RWPE2 (cell line): ENCODE data around the gene ATRAID.

ENCODE experiments used
- ATAC-seq: fragments of 200-7000 bp; cut with Tn5 transposase; 3 replicates; pipeline ENCODE4 v1.9.1; 2021; ENCODE audit warnings: low read depth
- DNase-seq: peaks from one replicate; pipeline ENCODE4 v3.0.0-alpha.2; 2020; ENCODE audit warnings: low spot score
- H3K27ac ChIP-seq: fragments of 450-650 bp; 2 replicates; pipeline ENCODE4 v1.5.1; 2017; ENCODE audit warnings: mild to moderate bottlenecking; ENCODE audit not compliant: poor library complexity, severe bottlenecking
- H3K27me3 ChIP-seq: fragments of 250-450 bp; sonication (Bioruptor Pico); 2 replicates; pipeline ENCODE4 v1.5.1; 2021; ENCODE audit warnings: mild to moderate bottlenecking, moderate library complexity; ENCODE audit not compliant: insufficient read depth, poor library complexity, severe bottlenecking
- H3K36me3 ChIP-seq: fragments of 250-450 bp; sonication (Bioruptor Pico); 2 replicates; pipeline ENCODE4 v1.5.1; 2020; ENCODE audit warnings: low read depth, mild to moderate bottlenecking, moderate library complexity
- H3K4me1 ChIP-seq: fragments of 250-450 bp; sonication (Bioruptor Pico); 2 replicates; pipeline ENCODE4 v1.5.1; 2021; ENCODE audit warnings: mild to moderate bottlenecking, moderate library complexity; ENCODE audit not compliant: insufficient read depth, poor library complexity, severe bottlenecking
- H3K4me3 ChIP-seq: fragments of 250-450 bp; sonication (Bioruptor Pico); 2 replicates; pipeline ENCODE4 v1.5.1; 2021; ENCODE audit warnings: mild to moderate bottlenecking, moderate library complexity; ENCODE audit not compliant: severe bottlenecking
- H3K9me3 ChIP-seq: fragments of 250-450 bp; sonication (Bioruptor Pico); 2 replicates; pipeline ENCODE4 v1.5.1; 2021; ENCODE audit warnings: mild to moderate bottlenecking, moderate library complexity; ENCODE audit not compliant: severe bottlenecking
- TF ChIP-seq, protein P1 (sequence below): fragments of 450-650 bp; IDR thresholded peaks from one replicate; pipeline ENCODE4 v1.5.1; 2017; ENCODE audit warnings: mild to moderate bottlenecking, moderate library complexity; ENCODE audit not compliant: poor library complexity, severe bottlenecking

The ATRAID gene

DNA sequence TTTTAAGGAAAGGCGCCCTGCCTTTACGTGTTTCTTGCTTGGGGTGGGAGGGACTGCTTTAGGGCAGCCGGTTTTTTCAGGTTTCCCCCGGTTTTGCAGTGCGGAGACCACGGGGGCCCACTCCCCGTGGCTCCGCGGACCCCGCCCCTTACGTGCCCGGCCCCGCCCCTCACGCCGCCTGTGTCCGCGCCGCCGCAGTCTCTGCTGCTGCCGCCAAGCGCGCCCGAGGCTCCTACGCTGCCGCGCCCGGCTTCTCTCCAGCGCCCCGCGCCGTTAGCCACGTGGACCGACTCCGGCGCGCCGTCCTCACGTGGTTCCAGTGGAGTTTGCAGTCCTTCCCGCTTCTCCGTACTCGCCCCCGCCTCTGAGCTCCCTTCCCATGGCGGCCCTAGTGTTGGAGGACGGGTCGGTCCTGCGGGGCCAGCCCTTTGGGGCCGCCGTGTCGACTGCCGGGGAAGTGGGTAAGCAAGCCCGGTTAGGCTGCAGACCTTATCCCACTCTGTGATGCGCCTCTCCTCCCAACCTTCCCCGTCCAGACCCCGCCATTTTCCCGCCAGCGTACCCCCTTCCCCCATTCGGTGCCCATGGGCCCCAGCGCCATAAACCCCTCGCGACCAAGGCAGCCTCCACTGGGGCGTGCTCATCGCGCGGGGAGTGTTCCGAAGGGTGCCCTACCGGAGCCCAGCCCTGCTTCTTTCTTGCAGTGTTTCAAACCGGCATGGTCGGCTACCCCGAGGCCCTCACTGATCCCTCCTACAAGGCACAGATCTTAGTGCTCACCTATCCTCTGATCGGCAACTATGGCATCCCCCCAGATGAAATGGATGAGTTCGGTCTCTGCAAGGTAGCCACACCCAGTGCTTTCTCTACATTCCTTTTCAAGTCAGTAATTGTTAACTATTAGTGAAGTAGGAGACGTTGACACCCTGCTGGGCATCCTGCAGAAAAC, 5.6 kb downstream of the ATRAID start, which contains the start of gene CAD:
Gene CAD, plus strand, starts transcription at position 197 of the 949 bp plus-strand sequence. Its CDS starts 183 bp downstream, at position 380.
- Histone ChIP-seq H3K27me3 (no peaks in the 10 kb centered on the region), H3K4me3 (peak within 1 kb of the TSS; percentile 87), H3K9me3 (no peaks in the 10 kb centered on the region), H3K4me1 (peaks cover 9% of the 10 kb centered on the region), H3K36me3 (peaks cover 81% of the 10 kb centered on the region), H3K27ac (peak within 1 kb of the TSS; percentile 53)
- TF ChIP-seq, protein P1, sequence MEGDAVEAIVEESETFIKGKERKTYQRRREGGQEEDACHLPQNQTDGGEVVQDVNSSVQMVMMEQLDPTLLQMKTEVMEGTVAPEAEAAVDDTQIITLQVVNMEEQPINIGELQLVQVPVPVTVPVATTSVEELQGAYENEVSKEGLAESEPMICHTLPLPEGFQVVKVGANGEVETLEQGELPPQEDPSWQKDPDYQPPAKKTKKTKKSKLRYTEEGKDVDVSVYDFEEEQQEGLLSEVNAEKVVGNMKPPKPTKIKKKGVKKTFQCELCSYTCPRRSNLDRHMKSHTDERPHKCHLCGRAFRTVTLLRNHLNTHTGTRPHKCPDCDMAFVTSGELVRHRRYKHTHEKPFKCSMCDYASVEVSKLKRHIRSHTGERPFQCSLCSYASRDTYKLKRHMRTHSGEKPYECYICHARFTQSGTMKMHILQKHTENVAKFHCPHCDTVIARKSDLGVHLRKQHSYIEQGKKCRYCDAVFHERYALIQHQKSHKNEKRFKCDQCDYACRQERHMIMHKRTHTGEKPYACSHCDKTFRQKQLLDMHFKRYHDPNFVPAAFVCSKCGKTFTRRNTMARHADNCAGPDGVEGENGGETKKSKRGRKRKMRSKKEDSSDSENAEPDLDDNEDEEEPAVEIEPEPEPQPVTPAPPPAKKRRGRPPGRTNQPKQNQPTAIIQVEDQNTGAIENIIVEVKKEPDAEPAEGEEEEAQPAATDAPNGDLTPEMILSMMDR: no peak
- DNase-seq (no peak), ATAC-seq (peak; percentile 87)

GRCh38 chr2:27218614-27219013, 6.8 kb downstream of the ATRAID start:
- H3K27me3 ChIP-seq: no peaks in the 10 kb centered on the region
- H3K27ac ChIP-seq: peak overlapping the region; percentile 53
- peaks cover 9% of the 10 kb centered on the region for H3K4me1 ChIP-seq
- no peak overlapping the region for H3K4me3 ChIP-seq
- no peaks in the 10 kb centered on the region for H3K9me3 ChIP-seq
- peaks cover 86% of the 10 kb centered on the region for H3K36me3 ChIP-seq
- TF ChIP-seq, protein P1: no peak
- ATAC-seq: no peak
- DNase-seq: no peak

DNA sequence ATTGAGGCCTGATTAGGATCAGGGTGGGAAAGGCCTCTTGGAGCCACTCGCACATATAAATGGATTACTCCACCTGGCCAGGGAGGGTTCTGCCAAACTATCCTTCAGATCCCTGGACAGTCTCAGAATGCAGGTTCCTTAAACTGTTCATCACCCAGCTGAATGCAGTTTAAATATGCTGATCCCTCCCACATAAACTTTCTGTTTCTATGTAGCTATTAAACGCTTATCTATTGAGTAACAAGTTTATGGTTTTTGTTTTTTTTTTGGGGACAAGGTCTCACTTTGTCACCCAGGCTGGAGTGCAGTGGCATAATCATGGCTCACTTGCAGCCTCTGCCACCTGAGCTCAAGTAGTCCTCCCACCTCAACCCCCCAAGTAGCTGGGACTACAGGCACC, 7.2 kb downstream of the ATRAID start:
- Histone ChIP-seq H3K9me3 (no peaks in the 10 kb centered on the region), H3K4me1 (peaks cover 9% of the 10 kb centered on the region), H3K36me3 (peaks cover 86% of the 10 kb centered on the region), H3K27ac (no peak overlapping the region), H3K4me3 (no peak overlapping the region), H3K27me3 (no peaks in the 10 kb centered on the region)
- TF ChIP-seq, protein P1: no peak
- no peak for ATAC-seq
- no peak for DNase-seq

GRCh38 chr2:27220091-27220490, 8.2 kb downstream of the ATRAID start:
- Histone ChIP-seq H3K4me3 (no peak overlapping the region), H3K4me1 (peaks cover 9% of the 10 kb centered on the region), H3K9me3 (no peaks in the 10 kb centered on the region), H3K36me3 (peaks cover 88% of the 10 kb centered on the region), H3K27ac (no peak overlapping the region), H3K27me3 (no peaks in the 10 kb centered on the region)
- ATAC-seq: no peak
- TF ChIP-seq, protein P1: no peak
- DNase-seq: no peak

- Histone ChIP-seq H3K36me3 (peaks cover 89% of the 10 kb centered on the region), H3K4me3 (no peak overlapping the region), H3K4me1 (peaks cover 9% of the 10 kb centered on the region), H3K27me3 (no peaks in the 10 kb centered on the region), H3K9me3 (no peaks in the 10 kb centered on the region), H3K27ac (no peak overlapping the region)
- ATAC-seq (no peak), DNase-seq (no peak)
- TF ChIP-seq, protein P1: no peak
Measured at GRCh38 chr2:27221166-27221565, 9.3 kb downstream of the ATRAID start.
